Stomach (tissue), 9 donors: Measurements from ENCODE around the gene HTT. TPM values are rescaled to one million over a fixed set of nuclear protein-coding genes. Genes with fewer than 3 reads are reported as not detected.
A peak's percentile ranks its signal among the peaks of the same experiment; 100 is the strongest.
"Not testable (repeated sequence)": the region's sequence is repeated elsewhere in the genome, so short reads cannot be mapped to it uniquely, and the experiment has no call there.

Source experiments
- DNase-seq, 2 donors: peaks; one replicate each; pipeline versions ENCODE4 v3.0.0 to v3.0.0-alpha.2; 2013 to 2019
- H3K27ac ChIP-seq, 5 donors: fragments of 200-600 bp in 4 of 5; sonication (generic) in 4 of 5; one replicate each; pipeline ENCODE4 v1.5.1; 2013 to 2019; ENCODE audit warnings: mild to moderate bottlenecking in 1 of 5, moderate library complexity in 1 of 5
- H3K27me3 ChIP-seq, 3 donors: fragments of 200-600 bp; sonication (generic); one replicate each; pipeline ENCODE4 v1.5.1; 2017 to 2019; ENCODE audit warnings: mixed run types in 1 of 3
- H3K36me3 ChIP-seq, 4 donors: fragments of 200-600 bp; sonication (generic); 1 replicate in 3 of 4; 2 replicates in 1 of 4; pipeline ENCODE4 v1.5.1; 2016 to 2019
- H3K4me1 ChIP-seq, 4 donors: fragments of 200-600 bp; sonication (generic); one replicate each; pipeline ENCODE4 v1.5.1; 2016 to 2019
- H3K4me3 ChIP-seq, 4 donors: fragments of 200-600 bp; sonication (generic) in 3 of 4; one replicate each; pipeline ENCODE4 v1.5.1; 2016 to 2019; ENCODE audit warnings: mild to moderate bottlenecking in 1 of 4
- H3K9me3 ChIP-seq, 4 donors: fragments of 200-600 bp; sonication (generic); one replicate each; pipeline ENCODE4 v1.5.1; 2016 to 2019
- CTCF ChIP-seq, 7 experiments: fragments of 450-650 bp in 4 of 7; fragments of 200-600 bp in 3 of 7; sonication (generic) in 3 of 7; IDR thresholded peaks; one replicate each; pipeline ENCODE4 v1.5.1; 2016 to 2019; ENCODE audit warnings: antibody characterized with exemption in 7 of 7, control low read depth in 2 of 7, mild to moderate bottlenecking in 1 of 7
- EP300 ChIP-seq: sonication (generic); formaldehyde crosslinking; IDR thresholded peaks from one replicate; pipeline ENCODE4 v1.6.1; 2017; ENCODE audit warnings: antibody characterized with exemption
- POLR2A ChIP-seq, 4 donors: fragments of 450-650 bp; IDR thresholded peaks; one replicate each; pipeline ENCODE4 v1.6.1; 2016; ENCODE audit warnings: antibody characterized with exemption in 4 of 4, control low read depth in 2 of 4, mild to moderate bottlenecking in 1 of 4, moderate library complexity in 1 of 4
- POLR2AphosphoS5 ChIP-seq, 3 donors: sonication (generic); formaldehyde crosslinking; IDR thresholded peaks; one replicate each; pipeline ENCODE4 v1.6.1; 2016; ENCODE audit warnings: antibody characterized with exemption in 3 of 3
- WGBS, 5 donors: extraction: QIAGEN DNeasy Blood & Tissue Kit in 3 of 5; methylation state at CpG; one replicate each; pipeline versions ENCODE4 v1.1.5 to v1.1.7; 2013 to 2018; 5-methylcytosine and 5-hydroxymethylcytosine counted together
- intact Hi-C: fragments of 100-400 bp; cut with DNase I; formaldehyde crosslinking; loops from one replicate; pipeline ENCODE4 v1.15.1; 2023; ENCODE audit warnings: low total_unique reads
- polyA plus RNA-seq, 3 donors: library from polyadenylated mRNA; stranded (reverse); fragments of 200-250 nt; gene quantifications; one replicate each; pipeline ENCODE4 v1.2.3, GENCODE V29; 2013
- total RNA-seq, 5 donors: library from RNA; depleted of rRNA; stranded (reverse); fragments of >200 nt; gene quantifications; one replicate each; pipeline versions ENCODE4 v1.1.0 to v1.2.3, GENCODE V29; 2014 to 2016
- donor health status: healthy with polysubstance abuse.
- donor health status: Bipolar disorder and iron deficiency.
- donor health status: healthy.

The HTT gene
- total and polyA plus RNA-seq, 8 donors = 3.4 to 95.7 (median 41.6) TPM

- intact Hi-C loops = no loop called here
- H3K4me3 ChIP-seq = no peak overlapping the region
- peak overlapping the region in 1 of 5 donors; percentile 63 for H3K27ac ChIP-seq
- 92 to 94% (median 93%) methylated on average over 10 of the region's 10 CpGs for WGBS, 5 donors
- peaks cover 0 to 33% (median 12%) of the 10 kb centered on the region in 4 donors for H3K4me1 ChIP-seq
- H3K36me3 ChIP-seq = peaks cover 0 to 36% (median 34%) of the 10 kb centered on the region in 4 donors
- TF ChIP-seq CTCF (IDR thresholded peaks at IDR 0.05) (no peak), POLR2A (IDR thresholded peaks at IDR 0.05) (no peak), POLR2AphosphoS5 (IDR thresholded peaks at IDR 0.05) (no peak), EP300 (no peak)
- H3K9me3 ChIP-seq = no peaks in the 10 kb centered on the region
- no peaks in the 10 kb centered on the region for H3K27me3 ChIP-seq
- no peak for DNase-seq
Measured at GRCh38 chr4:3085948-3086670, 11.6 kb downstream of the HTT start.

GRCh38 chr4:3087115-3087797 is 12.8 kb downstream of the HTT start:
- H3K27ac ChIP-seq = no peak overlapping the region
- H3K9me3 ChIP-seq = no peaks in the 10 kb centered on the region
- DNase-seq = no peak
- WGBS, 5 donors = 38 to 70% (median 54%) methylated on average over 4 of the region's 4 CpGs
- H3K27me3 ChIP-seq = no peaks in the 10 kb centered on the region
- TF ChIP-seq POLR2A (IDR thresholded peaks at IDR 0.05) = no peak
- no peak overlapping the region for H3K4me3 ChIP-seq
- intact Hi-C loops = no loop called here
- H3K36me3 ChIP-seq = peaks cover 0 to 44% (median 39%) of the 10 kb centered on the region in 4 donors
- H3K4me1 ChIP-seq = peaks cover 0 to 35% (median 16%) of the 10 kb centered on the region in 4 donors

- Histone ChIP-seq H3K36me3 (peaks cover 0 to 69% (median 63%) of the 10 kb centered on the region in 4 donors), H3K27ac (peak overlapping the region in 1 of 5 donors; percentile 66), H3K27me3 (no peaks in the 10 kb centered on the region), H3K4me1 (peaks cover 0 to 13% (median 3%) of the 10 kb centered on the region in 4 donors), H3K9me3 (no peaks in the 10 kb centered on the region), H3K4me3 (no peak overlapping the region)
- DNase-seq = peak in 1 of 2 donors; percentile 63
- 20 to 44% (median 31%) methylated on average over 5 of the region's 5 CpGs for WGBS, 5 donors
- TF ChIP-seq POLR2AphosphoS5 (IDR thresholded peaks at IDR 0.05) = no peak
- no peak for TF ChIP-seq EP300
- TF ChIP-seq CTCF (IDR thresholded peaks at IDR 0.05) = no peak
- no peak for TF ChIP-seq POLR2A (IDR thresholded peaks at IDR 0.05)
- intact Hi-C loops = no loop called here
Measured at GRCh38 chr4:3091464-3091863, 17.0 kb downstream of the HTT start.

GRCh38 chr4:3094701-3095100 is 20.2 kb downstream of the HTT start:
- H3K9me3 ChIP-seq, H3K27me3 ChIP-seq, DNase-seq, H3K4me3 ChIP-seq, intact Hi-C loops, H3K4me1 ChIP-seq, H3K27ac ChIP-seq: not testable (repeated sequence)
- WGBS, 5 donors = 93 to 99% (median 97%) methylated on average over 5 to 28 of the region's 28 CpGs
- H3K36me3 ChIP-seq = peaks cover 4 to 53% (median 47%) of the 10 kb centered on the region in 4 donors

GRCh38 chr4:3096202-3096601 is 21.7 kb downstream of the HTT start:
- Histone ChIP-seq H3K27ac (no peak overlapping the region), H3K4me1 (peaks cover 0 to 8% (median 3%) of the 10 kb centered on the region in 4 donors), H3K27me3 (no peaks in the 10 kb centered on the region), H3K4me3 (no peak overlapping the region), H3K36me3 (peaks cover 8 to 64% (median 54%) of the 10 kb centered on the region in 4 donors), H3K9me3 (no peaks in the 10 kb centered on the region)
- TF ChIP-seq POLR2AphosphoS5 (IDR thresholded peaks at IDR 0.05) (no peak), CTCF (IDR thresholded peaks at IDR 0.05) (no peak), EP300 (no peak), POLR2A (IDR thresholded peaks at IDR 0.05) (no peak)
- DNase-seq = no peak
- WGBS, 5 donors = 94 to 98% (median 97%) methylated on average over 3 of the region's 3 CpGs
- intact Hi-C loops = no loop called here
